GM23248 (cell line): ENCODE data around the gene ELFN1. TPM values are rescaled to one million over a fixed set of nuclear protein-coding genes. Genes with fewer than 3 reads are reported as not detected.

Experiments used
- DNase-seq: peaks from one replicate; pipeline ENCODE4 v3.0.0-alpha.2; 2015
- H2AFZ ChIP-seq: fragments of 200-600 bp; sonication (generic); 2 replicates; pipeline ENCODE4 v1.6.1; 2016; ENCODE audit warnings: antibody characterized with exemption
- H3F3A ChIP-seq: fragments of 200-600 bp; sonication (generic); 2 replicates; pipeline ENCODE4 v1.6.1; 2016; ENCODE audit warnings: mild to moderate bottlenecking, antibody characterized with exemption, mixed run types; ENCODE audit not compliant: insufficient read depth
- H3K27ac ChIP-seq: fragments of 200-600 bp; sonication (generic); 2 replicates; pipeline ENCODE4 v1.5.1; 2016; ENCODE audit warnings: mild to moderate bottlenecking
- H3K27me3 ChIP-seq: fragments of 200-600 bp; sonication (generic); replicated peaks from 2 replicates; pipeline ENCODE4 v1.6.1; 2016; ENCODE audit warnings: mild to moderate bottlenecking; ENCODE audit not compliant: insufficient read depth
- H3K36me3 ChIP-seq: fragments of 200-600 bp; sonication (generic); 2 replicates; pipeline ENCODE4 v1.6.1; 2016; ENCODE audit warnings: low read depth, mild to moderate bottlenecking
- H3K4me1 ChIP-seq: fragments of 200-600 bp; sonication (generic); 2 replicates; pipeline ENCODE4 v1.6.1; 2016; ENCODE audit warnings: mild to moderate bottlenecking; ENCODE audit not compliant: insufficient read depth
- H3K4me2 ChIP-seq: fragments of 200-600 bp; sonication (generic); one replicate; pipeline ENCODE4 v1.6.1; 2016; ENCODE audit warnings: mild to moderate bottlenecking; ENCODE audit not compliant: unreplicated experiment
- H3K4me3 ChIP-seq: fragments of 200-600 bp; sonication (generic); 2 replicates; pipeline ENCODE4 v1.5.1; 2016; ENCODE audit warnings: mild to moderate bottlenecking
- H3K79me2 ChIP-seq: fragments of 200-600 bp; sonication (generic); 2 replicates; pipeline ENCODE4 v1.6.1; 2016; ENCODE audit warnings: mild to moderate bottlenecking; ENCODE audit not compliant: insufficient read depth
- H3K9ac ChIP-seq: fragments of 200-600 bp; sonication (generic); 2 replicates; pipeline ENCODE4 v1.6.1; 2016; ENCODE audit warnings: mild to moderate bottlenecking
- H3K9me2 ChIP-seq: fragments of 200-600 bp; sonication (generic); 2 replicates; pipeline ENCODE4 v1.6.1; 2016; ENCODE audit warnings: mixed run types, mild to moderate bottlenecking, moderate library complexity; ENCODE audit not compliant: insufficient read depth
- H3K9me3 ChIP-seq: fragments of 200-600 bp; sonication (generic); one replicate; pipeline ENCODE4 v1.6.1; 2017; ENCODE audit warnings: low read depth
- H4K20me1 ChIP-seq: fragments of 200-600 bp; sonication (generic); 2 replicates; pipeline ENCODE4 v1.6.0; 2016; ENCODE audit not compliant: insufficient read depth
- EZH2 ChIP-seq: fragments of 200-600 bp; sonication (generic); IDR thresholded peaks from 2 replicates; pipeline ENCODE4 v1.6.1; 2018; ENCODE audit warnings: antibody characterized with exemption, mild to moderate bottlenecking; ENCODE audit not compliant: insufficient read depth, poor library complexity, severe bottlenecking
- EZH2phosphoT487 ChIP-seq: fragments of 200-600 bp; sonication (generic); IDR thresholded peaks from 2 replicates; pipeline ENCODE4 v1.6.1; 2018; ENCODE audit warnings: antibody characterized with exemption, moderate library complexity, mild to moderate bottlenecking, low read depth; ENCODE audit not compliant: insufficient read depth
- WGBS, 2 experiments: methylation state at CpG; one replicate each; pipeline ENCODE4 v1.1.6; 2015 to 2017; ENCODE audit warnings: low lambda C conversion rate in 2 of 2, low coverage in 1 of 2; ENCODE audit errors: missing lambda C conversion rate in 2 of 2; 5-methylcytosine and 5-hydroxymethylcytosine counted together
- in situ Hi-C: fragments of 300-500 bp; cut with MboI; formaldehyde crosslinking; loops from 2 replicates; pipeline ENCODE4 v1.15.0; 2020
- polyA plus RNA-seq: library from polyadenylated mRNA; unstranded; fragments of >200 nt; fragmentation: Nextera tagmentation; extraction: Ambion mirVana; gene quantifications from 2 replicates; pipeline ENCODE4 v1.2.1, GENCODE V29; 2016
- total RNA-seq: library from RNA; depleted of rRNA; stranded (reverse); fragments of >200 nt; shearing (Covaris generic); gene quantifications from 2 replicates; pipeline ENCODE4 v1.2.3, GENCODE V29; 2014

The ELFN1 gene
- total and polyA plus RNA-seq, 2 experiments from 2014 or later = 0.13 to 6.2 TPM

- H3K9me2 ChIP-seq = no peaks in the 10 kb centered on the region
- H3K36me3 ChIP-seq = no peaks in the 10 kb centered on the region
- WGBS, 2 experiments = 71 to 74% methylated on average over 13 of the region's 13 CpGs
- H3F3A ChIP-seq = no peaks in the 10 kb centered on the region
- H3K79me2 ChIP-seq = no peaks in the 10 kb centered on the region
- no peak for DNase-seq
- no peak overlapping the region for H3K4me2 ChIP-seq
- no peak overlapping the region for H2AFZ ChIP-seq
- no peaks in the 10 kb centered on the region for H3K4me1 ChIP-seq
- H3K9me3 ChIP-seq = no peaks in the 10 kb centered on the region
- no peak overlapping the region for H3K27ac ChIP-seq
- in situ Hi-C loops = no loop called here
- TF ChIP-seq EZH2 = no peak
- TF ChIP-seq EZH2phosphoT487 = no peak
- no peak overlapping the region for H3K9ac ChIP-seq
- no peak overlapping the region for H3K4me3 ChIP-seq
- H3K27me3 ChIP-seq = 0 out of 2 replicates have a peak, but pooled peaks cover 6% of the 10 kb centered on the region
- no peaks in the 10 kb centered on the region for H4K20me1 ChIP-seq
These were observed 46.3 kb upstream of the ELFN1 start for GRCh38 chr7:1623810-1624209.

- WGBS, 2 experiments = 63 to 64% methylated on average over 18 of the region's 18 CpGs
- H3K4me1 ChIP-seq = no peaks in the 10 kb centered on the region
- DNase-seq = no peak
These were observed 44.8 kb upstream of the ELFN1 start for GRCh38 chr7:1624999-1625927.

GRCh38 chr7:1626769-1627168, 43.3 kb upstream of the ELFN1 start:
- TF ChIP-seq EZH2phosphoT487 = no peak
- no peak for TF ChIP-seq EZH2
- Histone ChIP-seq H3K9me3 (no peaks in the 10 kb centered on the region), H3K79me2 (no peaks in the 10 kb centered on the region), H3K4me3 (no peak overlapping the region), H3F3A (no peaks in the 10 kb centered on the region), H3K27me3 (0 out of 2 replicates have a peak, but pooled peaks cover 6% of the 10 kb centered on the region), H3K27ac (no peak overlapping the region), H3K9ac (no peak overlapping the region), H2AFZ (no peak overlapping the region), H3K36me3 (no peaks in the 10 kb centered on the region), H4K20me1 (no peaks in the 10 kb centered on the region), H3K9me2 (no peaks in the 10 kb centered on the region), H3K4me1 (no peaks in the 10 kb centered on the region), H3K4me2 (no peak overlapping the region)
- in situ Hi-C loops = no loop called here
- no peak for DNase-seq
- 12 to 24% methylated on average over 1 of the region's 1 CpG for WGBS, 2 experiments

More at GRCh38 chr7:1624999-1625927, 44.8 kb upstream of the ELFN1 start:
- H3K9ac ChIP-seq = no peak overlapping the region
- no peaks in the 10 kb centered on the region for H3K9me2 ChIP-seq
- no peaks in the 10 kb centered on the region for H3K9me3 ChIP-seq
- H4K20me1 ChIP-seq = no peaks in the 10 kb centered on the region
- TF ChIP-seq EZH2 = no peak
- no peak for TF ChIP-seq EZH2phosphoT487
- H3K27ac ChIP-seq = no peak overlapping the region
- in situ Hi-C loops = no loop called here
- no peaks in the 10 kb centered on the region for H3K36me3 ChIP-seq
- H3K4me3 ChIP-seq = no peak overlapping the region
- no peak overlapping the region for H2AFZ ChIP-seq
- H3F3A ChIP-seq = no peaks in the 10 kb centered on the region
- no peaks in the 10 kb centered on the region for H3K79me2 ChIP-seq
- H3K4me2 ChIP-seq = no peak overlapping the region
- 0 out of 2 replicates have a peak, but pooled peaks cover 6% of the 10 kb centered on the region for H3K27me3 ChIP-seq

- 43% methylated on average over 1 to 3 of the region's 3 CpGs for WGBS, 2 experiments
- in situ Hi-C loops = no loop called here
These were observed 39.3 kb upstream of the ELFN1 start for GRCh38 chr7:1630700-1631336.

More at GRCh38 chr7:1630700-1631336, 39.3 kb upstream of the ELFN1 start:
- Histone ChIP-seq H3F3A (no peaks in the 10 kb centered on the region), H3K4me3 (no peak overlapping the region), H3K9me2 (no peaks in the 10 kb centered on the region), H3K36me3 (no peaks in the 10 kb centered on the region), H3K79me2 (no peaks in the 10 kb centered on the region), H3K27me3 (no peaks in the 10 kb centered on the region; the same call in 1 of the 2 replicates), H3K9me3 (no peaks in the 10 kb centered on the region), H3K4me1 (no peaks in the 10 kb centered on the region), H3K9ac (no peak overlapping the region), H4K20me1 (no peaks in the 10 kb centered on the region), H3K27ac (no peak overlapping the region), H3K4me2 (no peak overlapping the region), H2AFZ (no peak overlapping the region)
- TF ChIP-seq EZH2 = no peak
- TF ChIP-seq EZH2phosphoT487 = no peak
- no peak for DNase-seq
